ENCODE measurements around the gene CDK10.

The CDK10 gene

GRCh38 chr16:89716916-89717687 is 30.6 kb downstream of the CDK10 start:
- no peak for DNase-seq

- DNase-seq = no peak
These were observed 31.4 kb downstream of the CDK10 start for GRCh38 chr16:89717688-89718505.

- DNase-seq = no peak
These were observed 34.0 kb downstream of the CDK10 start for GRCh38 chr16:89720551-89720812.

GRCh38 chr16:89720813-89721545 is 34.5 kb downstream of the CDK10 start, which contains the start of the genes VPS9D1 and ZNF276:
VPS9D1 (minus strand) TSS chr16:89720898; CDS start chr16:89720861, 37 bp downstream.
ZNF276 (plus strand) TSS chr16:89721537; CDS start chr16:89721641, 104 bp downstream.
- DNase-seq = peak; percentile 78

GRCh38 chr16:89721546-89722391 is 35.3 kb downstream of the CDK10 start:
- peak; percentile 41 for DNase-seq

GRCh38 chr16:89722392-89723278 is 36.1 kb downstream of the CDK10 start:
- DNase-seq = no peak

GRCh38 chr16:89723279-89724250 is 37.1 kb downstream of the CDK10 start:
- DNase-seq = no peak

GRCh38 chr16:89727406-89728120 is 41.1 kb downstream of the CDK10 start:
- no peak for DNase-seq

GRCh38 chr16:89729293-89729692 is 42.8 kb downstream of the CDK10 start:
- no peak for DNase-seq

- no peak for DNase-seq
These were observed 43.5 kb downstream of the CDK10 start for GRCh38 chr16:89729863-89730593.

- no peak for DNase-seq
These were observed 44.2 kb downstream of the CDK10 start for GRCh38 chr16:89730610-89731234.

- no peak for DNase-seq
These were observed 45.8 kb downstream of the CDK10 start for GRCh38 chr16:89732142-89732917.

- DNase-seq = no peak
These were observed 46.4 kb downstream of the CDK10 start for GRCh38 chr16:89732918-89733242.

- DNase-seq = no peak
These were observed 46.8 kb downstream of the CDK10 start for GRCh38 chr16:89733322-89733721.

- no peak for DNase-seq
These were observed 47.3 kb downstream of the CDK10 start for GRCh38 chr16:89733792-89734191.

GRCh38 chr16:89736554-89736953 is 50.1 kb downstream of the CDK10 start:
- no peak for DNase-seq

- no peak for DNase-seq
These were observed 51.0 kb downstream of the CDK10 start for GRCh38 chr16:89737341-89738071.
